Neural cell (in vitro differentiated cells): ENCODE measurements around the gene PCDHGC5. TPM values are rescaled to one million over a fixed set of nuclear protein-coding genes. Genes with fewer than 3 reads are reported as not detected.

Source experiments
- H2AFZ ChIP-seq: fragments of 200-600, 300-800 bp; sonication (generic), shearing (Covaris generic); 2 replicates; pipeline ENCODE4 v1.6.0; 2014; ENCODE audit warnings: low read depth, mild to moderate bottlenecking, antibody characterized with exemption, low read length, moderate library complexity
- H3F3A ChIP-seq: fragments of 200-600 bp; shearing (Covaris generic); 2 replicates; pipeline ENCODE4 v1.6.1; 2016; ENCODE audit warnings: mild to moderate bottlenecking, moderate library complexity, mixed read lengths, antibody characterized with exemption, low read length; ENCODE audit not compliant: insufficient read depth, poor library complexity, severe bottlenecking
- H3K27ac ChIP-seq: fragments of 200-600, 300-800 bp; sonication (generic), shearing (Covaris generic); 2 replicates; pipeline ENCODE4 v1.5.1; 2014; ENCODE audit warnings: mild to moderate bottlenecking, low read length, moderate library complexity
- H3K27me3 ChIP-seq: fragments of 300-800, 200-600 bp; sonication (generic), shearing (Covaris generic); 2 replicates; pipeline ENCODE4 v1.6.0; 2014; ENCODE audit warnings: mild to moderate bottlenecking, low read depth, low read length, moderate library complexity; ENCODE audit not compliant: insufficient read depth
- H3K36me3 ChIP-seq: fragments of 300-800, 200-600 bp; sonication (generic), shearing (Covaris generic); 2 replicates; pipeline ENCODE4 v1.5.1; 2014; ENCODE audit warnings: mild to moderate bottlenecking, antibody characterized with exemption, low read length, moderate library complexity; ENCODE audit not compliant: insufficient read depth
- H3K4me2 ChIP-seq: fragments of 300-800, 200-600 bp; sonication (generic), shearing (Covaris generic); 2 replicates; pipeline ENCODE4 v1.6.0; 2014; ENCODE audit warnings: mild to moderate bottlenecking, low read length
- H3K4me3 ChIP-seq: fragments of 300-800, 200-600 bp; sonication (generic), shearing (Covaris generic); 2 replicates; pipeline ENCODE4 v1.5.1; 2014; ENCODE audit warnings: mild to moderate bottlenecking, low read length, moderate library complexity
- H3K79me2 ChIP-seq: fragments of 200-600 bp; shearing (Covaris generic); replicated peaks from 2 replicates; pipeline ENCODE4 v1.6.0; 2014; ENCODE audit warnings: mild to moderate bottlenecking, low read length, moderate library complexity; ENCODE audit not compliant: insufficient read depth
- H3K9ac ChIP-seq: fragments of 300-800, 200-600 bp; sonication (generic), shearing (Covaris generic); 2 replicates; pipeline ENCODE4 v1.6.1; 2016; ENCODE audit warnings: mild to moderate bottlenecking, low read length, mixed read lengths
- H3K9me2 ChIP-seq: fragments of 200-600 bp; shearing (Covaris generic); 2 replicates; pipeline ENCODE4 v1.6.1; 2016; ENCODE audit warnings: mild to moderate bottlenecking, low read length, mixed read lengths; ENCODE audit not compliant: insufficient read depth
- H3K9me3 ChIP-seq: fragments of 200-600, 300-800 bp; sonication (generic), shearing (Covaris generic); 2 replicates; pipeline ENCODE4 v1.6.1; 2016; ENCODE audit warnings: mild to moderate bottlenecking, mixed run types, low read length, moderate library complexity, mixed read lengths
- H4K20me1 ChIP-seq: fragments of 200-600 bp; shearing (Covaris generic); 2 replicates; pipeline ENCODE4 v1.6.1; 2016; ENCODE audit warnings: mild to moderate bottlenecking, mixed run types; ENCODE audit not compliant: insufficient read depth
- EP300 ChIP-seq: fragments of 450-650 bp; conservative IDR thresholded peaks from 2 replicates; pipeline ENCODE4 v1.6.1; 2014; ENCODE audit warnings: antibody characterized with exemption, mild to moderate bottlenecking, moderate library complexity; ENCODE audit not compliant: poor library complexity, severe bottlenecking
- EZH2 ChIP-seq: fragments of 200-600, 300-800 bp; shearing (Covaris generic), sonication (generic); IDR thresholded peaks from 2 replicates; pipeline ENCODE4 v1.6.1; 2014; ENCODE audit warnings: antibody characterized with exemption, low read length, borderline replicate concordance, mild to moderate bottlenecking; ENCODE audit not compliant: insufficient read depth, poor library complexity, severe bottlenecking
- MXI1 ChIP-seq: fragments of 450-650 bp; conservative IDR thresholded peaks from 2 replicates; pipeline ENCODE4 v1.6.1; 2014; ENCODE audit warnings: antibody characterized with exemption, mild to moderate bottlenecking; ENCODE audit not compliant: poor library complexity, severe bottlenecking
- POLR2AphosphoS5 ChIP-seq: IDR thresholded peaks from 2 replicates; pipeline ENCODE4 v1.6.1; 2012
- RAD21 ChIP-seq: fragments of 450-650 bp; conservative IDR thresholded peaks from 2 replicates; pipeline ENCODE4 v1.6.1; 2014; ENCODE audit warnings: antibody characterized with exemption, mild to moderate bottlenecking, moderate library complexity
- SMC3 ChIP-seq: fragments of 450-650 bp; conservative IDR thresholded peaks from 2 replicates; pipeline ENCODE4 v1.6.1; 2014; ENCODE audit warnings: antibody characterized with exemption, mild to moderate bottlenecking, moderate library complexity; ENCODE audit not compliant: poor library complexity
- TAF1 ChIP-seq: IDR thresholded peaks from 2 replicates; pipeline ENCODE4 v1.6.1; 2012; ENCODE audit warnings: low read depth
- polyA plus RNA-seq: library from polyadenylated mRNA; depleted of rRNA; stranded (reverse); fragments of >200 nt; gene quantifications from 2 replicates; pipeline ENCODE4 v1.2.3, GENCODE V29; 2014
- TF ChIP-seq, protein P1 (sequence below): fragments of 450-650 bp; IDR thresholded peaks from 2 replicates; pipeline ENCODE4 v1.5.1; 2014; ENCODE audit warnings: antibody characterized with exemption, mild to moderate bottlenecking, moderate library complexity; ENCODE audit not compliant: poor library complexity, severe bottlenecking
- TF ChIP-seq, protein P2 (sequence below): IDR thresholded peaks from 2 replicates; pipeline ENCODE4 v1.6.1; 2012; ENCODE audit warnings: borderline replicate concordance

PCDHGC5 gene
- polyA plus RNA-seq, 1 donor from 2014 or later: 0.51 TPM

DNA sequence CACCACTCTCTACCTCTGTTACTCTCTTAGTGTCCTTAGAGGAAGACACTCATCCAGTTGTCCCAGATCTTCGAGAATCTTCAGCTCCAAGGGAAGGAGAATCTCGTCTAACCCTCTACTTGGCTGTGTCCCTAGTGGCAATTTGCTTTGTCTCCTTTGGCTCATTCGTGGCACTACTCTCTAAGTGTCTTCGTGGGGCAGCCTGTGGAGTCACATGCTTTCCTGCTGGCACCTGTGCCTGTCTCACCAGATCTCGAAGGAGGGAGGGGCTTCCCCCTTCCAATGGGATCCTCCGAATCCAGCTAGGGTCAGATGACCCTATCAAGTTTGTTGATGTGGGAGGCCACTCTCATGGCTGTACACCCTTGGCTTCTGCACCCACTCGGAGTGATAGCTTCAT is 1.8 kb upstream of the PCDHGC5 start:
- TF ChIP-seq EP300 (no peak), RAD21 (no peak), POLR2AphosphoS5 (no peak), TAF1 (no peak), SMC3 (no peak)
- TF ChIP-seq, protein P1, sequence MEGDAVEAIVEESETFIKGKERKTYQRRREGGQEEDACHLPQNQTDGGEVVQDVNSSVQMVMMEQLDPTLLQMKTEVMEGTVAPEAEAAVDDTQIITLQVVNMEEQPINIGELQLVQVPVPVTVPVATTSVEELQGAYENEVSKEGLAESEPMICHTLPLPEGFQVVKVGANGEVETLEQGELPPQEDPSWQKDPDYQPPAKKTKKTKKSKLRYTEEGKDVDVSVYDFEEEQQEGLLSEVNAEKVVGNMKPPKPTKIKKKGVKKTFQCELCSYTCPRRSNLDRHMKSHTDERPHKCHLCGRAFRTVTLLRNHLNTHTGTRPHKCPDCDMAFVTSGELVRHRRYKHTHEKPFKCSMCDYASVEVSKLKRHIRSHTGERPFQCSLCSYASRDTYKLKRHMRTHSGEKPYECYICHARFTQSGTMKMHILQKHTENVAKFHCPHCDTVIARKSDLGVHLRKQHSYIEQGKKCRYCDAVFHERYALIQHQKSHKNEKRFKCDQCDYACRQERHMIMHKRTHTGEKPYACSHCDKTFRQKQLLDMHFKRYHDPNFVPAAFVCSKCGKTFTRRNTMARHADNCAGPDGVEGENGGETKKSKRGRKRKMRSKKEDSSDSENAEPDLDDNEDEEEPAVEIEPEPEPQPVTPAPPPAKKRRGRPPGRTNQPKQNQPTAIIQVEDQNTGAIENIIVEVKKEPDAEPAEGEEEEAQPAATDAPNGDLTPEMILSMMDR: no peak

DNA sequence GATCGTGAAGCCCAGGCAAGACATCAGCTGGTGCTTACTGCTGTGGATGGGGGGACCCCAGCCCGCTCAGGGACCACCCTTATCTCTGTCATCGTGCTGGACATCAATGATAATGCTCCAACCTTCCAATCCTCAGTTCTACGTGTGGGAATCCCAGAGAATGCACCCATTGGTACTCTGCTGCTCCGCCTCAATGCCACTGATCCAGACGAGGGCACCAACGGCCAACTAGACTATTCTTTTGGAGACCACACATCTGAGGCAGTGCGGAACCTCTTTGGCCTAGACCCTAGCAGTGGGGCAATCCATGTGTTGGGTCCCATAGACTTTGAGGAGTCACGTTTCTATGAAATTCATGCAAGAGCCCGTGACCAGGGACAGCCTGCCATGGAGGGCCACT is 960 bp downstream of the PCDHGC5 start:
- peaks cover 30% of the 10 kb centered on the region for H3K36me3 ChIP-seq

More for the DNA sequence above, 1.8 kb upstream of the PCDHGC5 start:
- no peak overlapping the region for H2AFZ ChIP-seq
- no peak overlapping the region for H3K9ac ChIP-seq
- H3K36me3 ChIP-seq: peaks cover 24% of the 10 kb centered on the region
- H3K27me3 ChIP-seq: no peaks in the 10 kb centered on the region
- no peaks in the 10 kb centered on the region for H3K9me2 ChIP-seq
- H3K4me2 ChIP-seq: no peak overlapping the region
- peaks cover 6% of the 10 kb centered on the region for H3K79me2 ChIP-seq
- H3F3A ChIP-seq: peaks cover 4% of the 10 kb centered on the region
- no peaks in the 10 kb centered on the region for H4K20me1 ChIP-seq
- peaks cover 47% of the 10 kb centered on the region for H3K9me3 ChIP-seq
- no peak overlapping the region for H3K27ac ChIP-seq
- no peak overlapping the region for H3K4me3 ChIP-seq

More for the DNA sequence above, 960 bp downstream of the PCDHGC5 start:
- no peak for TF ChIP-seq MXI1
- no peak for TF ChIP-seq EP300
- TF ChIP-seq SMC3: no peak
- TF ChIP-seq, protein P1: no peak
- no peak for TF ChIP-seq TAF1
- TF ChIP-seq, protein P2, sequence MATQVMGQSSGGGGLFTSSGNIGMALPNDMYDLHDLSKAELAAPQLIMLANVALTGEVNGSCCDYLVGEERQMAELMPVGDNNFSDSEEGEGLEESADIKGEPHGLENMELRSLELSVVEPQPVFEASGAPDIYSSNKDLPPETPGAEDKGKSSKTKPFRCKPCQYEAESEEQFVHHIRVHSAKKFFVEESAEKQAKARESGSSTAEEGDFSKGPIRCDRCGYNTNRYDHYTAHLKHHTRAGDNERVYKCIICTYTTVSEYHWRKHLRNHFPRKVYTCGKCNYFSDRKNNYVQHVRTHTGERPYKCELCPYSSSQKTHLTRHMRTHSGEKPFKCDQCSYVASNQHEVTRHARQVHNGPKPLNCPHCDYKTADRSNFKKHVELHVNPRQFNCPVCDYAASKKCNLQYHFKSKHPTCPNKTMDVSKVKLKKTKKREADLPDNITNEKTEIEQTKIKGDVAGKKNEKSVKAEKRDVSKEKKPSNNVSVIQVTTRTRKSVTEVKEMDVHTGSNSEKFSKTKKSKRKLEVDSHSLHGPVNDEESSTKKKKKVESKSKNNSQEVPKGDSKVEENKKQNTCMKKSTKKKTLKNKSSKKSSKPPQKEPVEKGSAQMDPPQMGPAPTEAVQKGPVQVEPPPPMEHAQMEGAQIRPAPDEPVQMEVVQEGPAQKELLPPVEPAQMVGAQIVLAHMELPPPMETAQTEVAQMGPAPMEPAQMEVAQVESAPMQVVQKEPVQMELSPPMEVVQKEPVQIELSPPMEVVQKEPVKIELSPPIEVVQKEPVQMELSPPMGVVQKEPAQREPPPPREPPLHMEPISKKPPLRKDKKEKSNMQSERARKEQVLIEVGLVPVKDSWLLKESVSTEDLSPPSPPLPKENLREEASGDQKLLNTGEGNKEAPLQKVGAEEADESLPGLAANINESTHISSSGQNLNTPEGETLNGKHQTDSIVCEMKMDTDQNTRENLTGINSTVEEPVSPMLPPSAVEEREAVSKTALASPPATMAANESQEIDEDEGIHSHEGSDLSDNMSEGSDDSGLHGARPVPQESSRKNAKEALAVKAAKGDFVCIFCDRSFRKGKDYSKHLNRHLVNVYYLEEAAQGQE: no peak
- no peak for TF ChIP-seq POLR2AphosphoS5
- no peak for TF ChIP-seq RAD21
- TF ChIP-seq EZH2: no peak
- Histone ChIP-seq H3K4me3 (no peak overlapping the region), H3K4me2 (no peak overlapping the region), H3K27me3 (no peaks in the 10 kb centered on the region), H3K9me3 (peaks cover 54% of the 10 kb centered on the region), H3K79me2 (peaks cover 10% of the 10 kb centered on the region), H3K9me2 (no peaks in the 10 kb centered on the region), H3K27ac (no peak overlapping the region), H4K20me1 (no peaks in the 10 kb centered on the region), H2AFZ (no peak overlapping the region), H3F3A (no peaks in the 10 kb centered on the region), H3K9ac (no peak overlapping the region)
